ENCODE data around the gene ABCB1. TPM values are rescaled to one million over a fixed set of nuclear protein-coding genes. Genes with fewer than 3 reads are reported as not detected.

Gene ABCB1
- polyA plus RNA-seq, 1 donor (not counting 4 experiments of a cell fraction or from before 2014, with no cell fraction given) = 0.13 TPM

DNA sequence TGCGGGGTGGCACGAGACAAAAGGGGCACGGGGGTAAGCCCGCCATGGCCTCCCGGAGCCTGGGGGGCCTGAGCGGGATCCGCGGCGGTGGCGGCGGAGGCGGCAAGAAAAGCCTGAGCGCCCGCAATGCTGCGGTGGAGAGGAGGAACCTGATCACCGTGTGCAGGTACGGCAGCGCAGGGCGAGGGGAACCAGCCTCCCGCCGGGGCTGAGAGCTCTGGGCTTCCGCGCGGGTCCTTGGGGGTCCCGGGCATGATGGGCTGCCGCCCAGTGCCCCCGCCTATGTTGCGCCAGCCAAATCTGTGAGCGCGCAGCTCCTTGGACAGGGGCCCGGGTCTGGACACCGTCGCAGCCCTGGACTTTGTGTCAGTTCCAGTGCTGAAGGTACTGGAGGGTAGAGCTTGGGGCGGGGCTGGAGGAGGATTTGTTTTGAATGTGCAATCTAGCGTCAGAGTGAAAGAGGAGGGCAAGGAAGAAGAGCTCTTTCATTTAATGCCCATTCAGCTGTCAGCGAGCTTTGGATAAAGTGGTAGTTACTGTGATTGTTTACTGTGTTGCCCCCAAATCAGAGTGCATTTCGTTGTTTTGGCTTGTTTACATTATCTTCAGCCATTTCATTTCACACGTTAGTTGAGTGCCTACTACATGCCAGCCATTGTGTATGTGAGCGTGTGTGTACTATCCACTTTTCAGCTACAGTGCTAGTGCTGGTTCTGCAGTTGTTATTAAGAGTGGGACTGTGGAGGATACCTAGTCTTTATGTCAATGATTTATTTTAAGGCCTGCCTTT is 28.3 kb upstream of the ABCB1 start:
- no peaks in the 10 kb centered on the region for H3K79me2 ChIP-seq (ENCODE audit: control insufficient read depth, insufficient read depth, low read length)
- no peaks in the 10 kb centered on the region for H3K36me3 ChIP-seq (ENCODE audit: control insufficient read depth in 2 of 2, extremely low read depth in 1 of 2, insufficient read depth in 2 of 2, low read length in 2 of 2)
- peak overlapping the region; percentile 70 to 88 (median 78) for H3K4me3 ChIP-seq (ENCODE audit: control insufficient read depth in 2 of 3, extremely low read depth in 1 of 3, insufficient read depth in 2 of 3, low read depth in 1 of 3, low read length in 3 of 3)
- peak overlapping the region; percentile 94 for H3K4me2 ChIP-seq (ENCODE audit: control insufficient read depth, extremely low read depth, insufficient read depth, low read depth, low read length)
- H3K4me1 ChIP-seq (ENCODE audit: control insufficient read depth, extremely low read depth, insufficient read depth, low read length) = peaks cover 6% of the 10 kb centered on the region
- H3K9ac ChIP-seq (ENCODE audit: control insufficient read depth, extremely low read depth, insufficient read depth, low read length) = peak overlapping the region; percentile 56
- H3K9me3 ChIP-seq (ENCODE audit: control insufficient read depth, low read depth, low read length) = no peaks in the 10 kb centered on the region
- no peaks in the 10 kb centered on the region for H3K27me3 ChIP-seq (ENCODE audit: control insufficient read depth, extremely low read depth, insufficient read depth, low read length)
- H4K20me1 ChIP-seq (ENCODE audit: control insufficient read depth, extremely low read depth, insufficient read depth, low read length) = no peaks in the 10 kb centered on the region
- peak overlapping the region; percentile 93 for H2AFZ ChIP-seq (ENCODE audit: control insufficient read depth, low read length)
- FAIRE-seq = no peak
- H3K27ac ChIP-seq (ENCODE audit: control insufficient read depth, insufficient read depth, low read length) = no peak overlapping the region
- H3K9me1 ChIP-seq (ENCODE audit: control insufficient read depth, extremely low read depth, insufficient read depth, low read length) = no peaks in the 10 kb centered on the region
- dilution Hi-C loops (cut with MboI; ENCODE audit: extremely low pct_ligation_motif_present, low sequenced_read_pairs) = no loop called here
- DNase-seq (ENCODE audit: low read depth, low spot score) = no peak
- TF ChIP-seq, protein P1, sequence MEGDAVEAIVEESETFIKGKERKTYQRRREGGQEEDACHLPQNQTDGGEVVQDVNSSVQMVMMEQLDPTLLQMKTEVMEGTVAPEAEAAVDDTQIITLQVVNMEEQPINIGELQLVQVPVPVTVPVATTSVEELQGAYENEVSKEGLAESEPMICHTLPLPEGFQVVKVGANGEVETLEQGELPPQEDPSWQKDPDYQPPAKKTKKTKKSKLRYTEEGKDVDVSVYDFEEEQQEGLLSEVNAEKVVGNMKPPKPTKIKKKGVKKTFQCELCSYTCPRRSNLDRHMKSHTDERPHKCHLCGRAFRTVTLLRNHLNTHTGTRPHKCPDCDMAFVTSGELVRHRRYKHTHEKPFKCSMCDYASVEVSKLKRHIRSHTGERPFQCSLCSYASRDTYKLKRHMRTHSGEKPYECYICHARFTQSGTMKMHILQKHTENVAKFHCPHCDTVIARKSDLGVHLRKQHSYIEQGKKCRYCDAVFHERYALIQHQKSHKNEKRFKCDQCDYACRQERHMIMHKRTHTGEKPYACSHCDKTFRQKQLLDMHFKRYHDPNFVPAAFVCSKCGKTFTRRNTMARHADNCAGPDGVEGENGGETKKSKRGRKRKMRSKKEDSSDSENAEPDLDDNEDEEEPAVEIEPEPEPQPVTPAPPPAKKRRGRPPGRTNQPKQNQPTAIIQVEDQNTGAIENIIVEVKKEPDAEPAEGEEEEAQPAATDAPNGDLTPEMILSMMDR (optimal IDR thresholded peaks at IDR 0.05 in 1 of 3, IDR thresholded peaks at IDR 0.05 in 1 of 3, conservative IDR thresholded peaks at IDR 0.05 in 1 of 3; ENCODE audit: extremely low read depth in 1 of 3, insufficient read depth in 2 of 3, low read length in 3 of 3) = no peak
- no peak for TF ChIP-seq EZH2 (IDR thresholded peaks at IDR 0.05; ENCODE audit: low read length)

DNA sequence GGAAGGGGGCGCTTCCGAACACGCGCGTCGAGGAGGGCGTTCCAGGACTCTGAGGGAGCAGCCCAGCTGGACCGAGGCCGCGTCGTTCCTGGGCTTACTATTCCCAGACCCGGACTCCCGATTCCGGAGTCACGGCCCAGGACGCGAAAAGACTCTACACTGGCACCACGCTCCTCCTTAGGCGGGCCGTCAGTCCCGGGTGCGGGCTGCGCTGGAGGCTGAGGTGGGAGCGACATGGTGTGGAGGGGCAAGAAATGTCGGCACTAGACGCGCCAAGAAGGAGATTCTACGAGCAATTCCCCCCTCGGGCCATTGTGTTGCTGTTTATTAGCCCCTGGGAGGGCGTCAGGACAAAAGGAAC is 26.9 kb upstream of the ABCB1 start:
- Histone ChIP-seq H4K20me1 (ENCODE audit: control insufficient read depth, extremely low read depth, insufficient read depth, low read length) (no peaks in the 10 kb centered on the region), H3K27me3 (ENCODE audit: control insufficient read depth, extremely low read depth, insufficient read depth, low read length) (no peaks in the 10 kb centered on the region), H3K9me1 (ENCODE audit: control insufficient read depth, extremely low read depth, insufficient read depth, low read length) (no peaks in the 10 kb centered on the region), H3K4me1 (ENCODE audit: control insufficient read depth, extremely low read depth, insufficient read depth, low read length) (peaks cover 6% of the 10 kb centered on the region), H3K9me3 (ENCODE audit: control insufficient read depth, low read depth, low read length) (no peaks in the 10 kb centered on the region), H3K79me2 (ENCODE audit: control insufficient read depth, insufficient read depth, low read length) (no peaks in the 10 kb centered on the region), H3K4me3 (ENCODE audit: control insufficient read depth in 2 of 3, extremely low read depth in 1 of 3, insufficient read depth in 2 of 3, low read depth in 1 of 3, low read length in 3 of 3) (peak overlapping the region; percentile 70 to 88 (median 78)), H3K27ac (ENCODE audit: control insufficient read depth, insufficient read depth, low read length) (no peak overlapping the region), H3K9ac (ENCODE audit: control insufficient read depth, extremely low read depth, insufficient read depth, low read length) (peak overlapping the region; percentile 56), H3K4me2 (ENCODE audit: control insufficient read depth, extremely low read depth, insufficient read depth, low read depth, low read length) (peak overlapping the region; percentile 94), H2AFZ (ENCODE audit: control insufficient read depth, low read length) (peak overlapping the region; percentile 89), H3K36me3 (ENCODE audit: control insufficient read depth in 2 of 2, extremely low read depth in 1 of 2, insufficient read depth in 2 of 2, low read length in 2 of 2) (no peaks in the 10 kb centered on the region)
- DNase-seq (ENCODE audit: low read depth, low spot score) (no peak), FAIRE-seq (no peak)
- TF ChIP-seq, protein P1 (optimal IDR thresholded peaks at IDR 0.05 in 1 of 3, IDR thresholded peaks at IDR 0.05 in 1 of 3, conservative IDR thresholded peaks at IDR 0.05 in 1 of 3; ENCODE audit: extremely low read depth in 1 of 3, insufficient read depth in 2 of 3, low read length in 3 of 3) = no peak
- no peak for TF ChIP-seq EZH2 (IDR thresholded peaks at IDR 0.05; ENCODE audit: low read length)
- dilution Hi-C loops (cut with MboI; ENCODE audit: extremely low pct_ligation_motif_present, low sequenced_read_pairs) = no loop called here

Measured in keratinocyte (primary cell).